A549 (cell line): Measurements from ENCODE around the gene PDP2.

ENCODE experiments used
- CEBPB ChIP-seq, 2 experiments: fragments of >200 bp in 1 of 2; sonication (Bioruptor Twin) in 1 of 2; formaldehyde crosslinking in 1 of 2; IDR thresholded peaks; 2 replicates each; pipeline ENCODE4 v1.6.1; 2012 to 2016
- FOSL2 ChIP-seq, 2 experiments: fragments of 450-650 bp in 1 of 2; fragments of >200 bp in 1 of 2; sonication (Bioruptor Twin) in 1 of 2; formaldehyde crosslinking; IDR thresholded peaks; 2 replicates each; pipeline versions ENCODE4 v1.5.0 to v1.6.1; 2016 to 2020; ENCODE audit warnings: mild to moderate bottlenecking in 1 of 2, moderate library complexity in 1 of 2
- GATA3 ChIP-seq: IDR thresholded peaks from 2 replicates; pipeline ENCODE4 v1.6.1; 2012; ENCODE audit warnings: borderline replicate concordance
- KDM1A ChIP-seq: fragments of 200-600 bp; sonication (generic); IDR thresholded peaks from 2 replicates; pipeline ENCODE4 v1.6.1; 2016; ENCODE audit warnings: low read depth, mild to moderate bottlenecking
- MAZ ChIP-seq: fragments of 150-350 bp; IDR thresholded peaks from 2 replicates; pipeline ENCODE4 v1.6.1; 2014; ENCODE audit warnings: antibody characterized with exemption, low read depth, low read length, borderline replicate concordance
- TF ChIP-seq, protein P1 (sequence below): fragments of 250-450 bp; sonication (Bioruptor Pico); IDR thresholded peaks from 2 replicates; pipeline ENCODE4 v1.5.0; 2020; ENCODE audit warnings: low read depth, mild to moderate bottlenecking, moderate library complexity
- TF ChIP-seq, protein P2 (sequence below): fragments of >200 bp; sonication (Bioruptor Twin); formaldehyde crosslinking; IDR thresholded peaks from 3 replicates; pipeline ENCODE4 v1.6.1; 2016
- TF ChIP-seq, protein P3 (sequence below): fragments of >200 bp; sonication (Bioruptor Twin); formaldehyde crosslinking; IDR thresholded peaks from 3 replicates; pipeline ENCODE4 v1.5.1; 2016
- TF ChIP-seq, protein P4 (sequence below): IDR thresholded peaks from 2 replicates; pipeline ENCODE4 v1.6.1; 2012
- TF ChIP-seq, protein P5 (sequence below): fragments of 150-350 bp; IDR thresholded peaks from 2 replicates; pipeline ENCODE4 v1.6.1; 2014; ENCODE audit warnings: low read depth, mild to moderate bottlenecking, low read length
- TF ChIP-seq, protein P6 (sequence below): fragments of 200-600 bp; sonication (generic); IDR thresholded peaks from 2 replicates; pipeline ENCODE4 v1.6.1; 2016; ENCODE audit warnings: antibody characterized with exemption, mild to moderate bottlenecking, moderate library complexity
- TF ChIP-seq, protein P7 (sequence below): fragments of 250-450 bp; sonication (Bioruptor Pico); IDR thresholded peaks from 2 replicates; pipeline ENCODE4 v1.5.0; 2021; ENCODE audit warnings: mild to moderate bottlenecking, moderate library complexity, borderline replicate concordance

DNA sequence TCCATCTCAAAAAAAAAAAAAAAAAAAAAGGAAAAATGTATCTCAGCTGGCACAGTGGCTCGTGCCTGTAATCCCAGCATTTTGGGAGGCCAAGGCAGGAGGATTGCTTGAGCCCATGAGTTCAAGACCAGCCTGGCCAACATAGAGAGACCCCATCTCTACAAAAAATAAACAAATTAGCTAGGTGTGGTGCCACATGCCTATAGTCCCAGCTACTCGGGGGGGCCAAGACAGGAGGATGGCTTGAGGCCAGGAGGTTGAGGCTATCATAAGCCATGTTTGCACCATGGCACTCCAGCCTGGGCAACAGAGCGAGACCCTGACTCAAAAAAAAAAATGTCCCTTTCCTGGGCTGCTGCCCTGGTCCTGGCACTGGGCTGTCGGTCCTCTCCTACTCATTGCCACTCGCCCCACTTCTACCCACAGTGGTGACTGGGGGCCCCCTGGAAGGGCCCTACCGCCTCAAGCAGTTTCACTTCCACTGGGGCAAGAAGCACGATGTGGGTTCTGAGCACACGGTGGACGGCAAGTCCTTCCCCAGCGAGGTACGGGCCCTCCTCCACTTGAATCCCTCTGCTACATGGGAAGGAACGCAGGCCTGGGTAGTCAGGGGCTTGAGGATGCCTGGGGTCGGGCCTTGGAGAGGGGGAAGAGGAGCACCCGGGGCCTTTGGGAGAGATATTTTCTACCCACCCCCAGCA is 30.1 kb upstream of the PDP2 start:
- TF ChIP-seq, protein P1, sequence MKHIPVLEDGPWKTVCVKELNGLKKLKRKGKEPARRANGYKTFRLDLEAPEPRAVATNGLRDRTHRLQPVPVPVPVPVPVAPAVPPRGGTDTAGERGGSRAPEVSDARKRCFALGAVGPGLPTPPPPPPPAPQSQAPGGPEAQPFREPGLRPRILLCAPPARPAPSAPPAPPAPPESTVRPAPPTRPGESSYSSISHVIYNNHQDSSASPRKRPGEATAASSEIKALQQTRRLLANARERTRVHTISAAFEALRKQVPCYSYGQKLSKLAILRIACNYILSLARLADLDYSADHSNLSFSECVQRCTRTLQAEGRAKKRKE (CRISPR knock-in tag): no peak
- TF ChIP-seq, protein P2, sequence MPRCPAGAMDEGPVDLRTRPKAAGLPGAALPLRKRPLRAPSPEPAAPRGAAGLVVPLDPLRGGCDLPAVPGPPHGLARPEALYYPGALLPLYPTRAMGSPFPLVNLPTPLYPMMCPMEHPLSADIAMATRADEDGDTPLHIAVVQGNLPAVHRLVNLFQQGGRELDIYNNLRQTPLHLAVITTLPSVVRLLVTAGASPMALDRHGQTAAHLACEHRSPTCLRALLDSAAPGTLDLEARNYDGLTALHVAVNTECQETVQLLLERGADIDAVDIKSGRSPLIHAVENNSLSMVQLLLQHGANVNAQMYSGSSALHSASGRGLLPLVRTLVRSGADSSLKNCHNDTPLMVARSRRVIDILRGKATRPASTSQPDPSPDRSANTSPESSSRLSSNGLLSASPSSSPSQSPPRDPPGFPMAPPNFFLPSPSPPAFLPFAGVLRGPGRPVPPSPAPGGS: no peak
- TF ChIP-seq, protein P3, sequence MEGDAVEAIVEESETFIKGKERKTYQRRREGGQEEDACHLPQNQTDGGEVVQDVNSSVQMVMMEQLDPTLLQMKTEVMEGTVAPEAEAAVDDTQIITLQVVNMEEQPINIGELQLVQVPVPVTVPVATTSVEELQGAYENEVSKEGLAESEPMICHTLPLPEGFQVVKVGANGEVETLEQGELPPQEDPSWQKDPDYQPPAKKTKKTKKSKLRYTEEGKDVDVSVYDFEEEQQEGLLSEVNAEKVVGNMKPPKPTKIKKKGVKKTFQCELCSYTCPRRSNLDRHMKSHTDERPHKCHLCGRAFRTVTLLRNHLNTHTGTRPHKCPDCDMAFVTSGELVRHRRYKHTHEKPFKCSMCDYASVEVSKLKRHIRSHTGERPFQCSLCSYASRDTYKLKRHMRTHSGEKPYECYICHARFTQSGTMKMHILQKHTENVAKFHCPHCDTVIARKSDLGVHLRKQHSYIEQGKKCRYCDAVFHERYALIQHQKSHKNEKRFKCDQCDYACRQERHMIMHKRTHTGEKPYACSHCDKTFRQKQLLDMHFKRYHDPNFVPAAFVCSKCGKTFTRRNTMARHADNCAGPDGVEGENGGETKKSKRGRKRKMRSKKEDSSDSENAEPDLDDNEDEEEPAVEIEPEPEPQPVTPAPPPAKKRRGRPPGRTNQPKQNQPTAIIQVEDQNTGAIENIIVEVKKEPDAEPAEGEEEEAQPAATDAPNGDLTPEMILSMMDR: no peak
- TF ChIP-seq, protein P4, sequence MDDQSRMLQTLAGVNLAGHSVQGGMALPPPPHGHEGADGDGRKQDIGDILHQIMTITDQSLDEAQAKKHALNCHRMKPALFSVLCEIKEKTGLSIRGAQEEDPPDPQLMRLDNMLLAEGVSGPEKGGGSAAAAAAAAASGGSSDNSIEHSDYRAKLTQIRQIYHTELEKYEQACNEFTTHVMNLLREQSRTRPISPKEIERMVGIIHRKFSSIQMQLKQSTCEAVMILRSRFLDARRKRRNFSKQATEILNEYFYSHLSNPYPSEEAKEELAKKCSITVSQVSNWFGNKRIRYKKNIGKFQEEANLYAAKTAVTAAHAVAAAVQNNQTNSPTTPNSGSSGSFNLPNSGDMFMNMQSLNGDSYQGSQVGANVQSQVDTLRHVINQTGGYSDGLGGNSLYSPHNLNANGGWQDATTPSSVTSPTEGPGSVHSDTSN: no peak
- TF ChIP-seq GATA3: no peak
- TF ChIP-seq, protein P5, sequence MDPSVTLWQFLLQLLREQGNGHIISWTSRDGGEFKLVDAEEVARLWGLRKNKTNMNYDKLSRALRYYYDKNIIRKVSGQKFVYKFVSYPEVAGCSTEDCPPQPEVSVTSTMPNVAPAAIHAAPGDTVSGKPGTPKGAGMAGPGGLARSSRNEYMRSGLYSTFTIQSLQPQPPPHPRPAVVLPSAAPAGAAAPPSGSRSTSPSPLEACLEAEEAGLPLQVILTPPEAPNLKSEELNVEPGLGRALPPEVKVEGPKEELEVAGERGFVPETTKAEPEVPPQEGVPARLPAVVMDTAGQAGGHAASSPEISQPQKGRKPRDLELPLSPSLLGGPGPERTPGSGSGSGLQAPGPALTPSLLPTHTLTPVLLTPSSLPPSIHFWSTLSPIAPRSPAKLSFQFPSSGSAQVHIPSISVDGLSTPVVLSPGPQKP: no peak
- TF ChIP-seq FOSL2 (IDR thresholded peaks at IDR 0.05): no peak
- no peak for TF ChIP-seq FOSL2 (CRISPR knock-in tag; IDR thresholded peaks at IDR 0.05)
- no peak for TF ChIP-seq KDM1A
- TF ChIP-seq CEBPB (IDR thresholded peaks at IDR 0.05): no peak
- TF ChIP-seq, protein P6, sequence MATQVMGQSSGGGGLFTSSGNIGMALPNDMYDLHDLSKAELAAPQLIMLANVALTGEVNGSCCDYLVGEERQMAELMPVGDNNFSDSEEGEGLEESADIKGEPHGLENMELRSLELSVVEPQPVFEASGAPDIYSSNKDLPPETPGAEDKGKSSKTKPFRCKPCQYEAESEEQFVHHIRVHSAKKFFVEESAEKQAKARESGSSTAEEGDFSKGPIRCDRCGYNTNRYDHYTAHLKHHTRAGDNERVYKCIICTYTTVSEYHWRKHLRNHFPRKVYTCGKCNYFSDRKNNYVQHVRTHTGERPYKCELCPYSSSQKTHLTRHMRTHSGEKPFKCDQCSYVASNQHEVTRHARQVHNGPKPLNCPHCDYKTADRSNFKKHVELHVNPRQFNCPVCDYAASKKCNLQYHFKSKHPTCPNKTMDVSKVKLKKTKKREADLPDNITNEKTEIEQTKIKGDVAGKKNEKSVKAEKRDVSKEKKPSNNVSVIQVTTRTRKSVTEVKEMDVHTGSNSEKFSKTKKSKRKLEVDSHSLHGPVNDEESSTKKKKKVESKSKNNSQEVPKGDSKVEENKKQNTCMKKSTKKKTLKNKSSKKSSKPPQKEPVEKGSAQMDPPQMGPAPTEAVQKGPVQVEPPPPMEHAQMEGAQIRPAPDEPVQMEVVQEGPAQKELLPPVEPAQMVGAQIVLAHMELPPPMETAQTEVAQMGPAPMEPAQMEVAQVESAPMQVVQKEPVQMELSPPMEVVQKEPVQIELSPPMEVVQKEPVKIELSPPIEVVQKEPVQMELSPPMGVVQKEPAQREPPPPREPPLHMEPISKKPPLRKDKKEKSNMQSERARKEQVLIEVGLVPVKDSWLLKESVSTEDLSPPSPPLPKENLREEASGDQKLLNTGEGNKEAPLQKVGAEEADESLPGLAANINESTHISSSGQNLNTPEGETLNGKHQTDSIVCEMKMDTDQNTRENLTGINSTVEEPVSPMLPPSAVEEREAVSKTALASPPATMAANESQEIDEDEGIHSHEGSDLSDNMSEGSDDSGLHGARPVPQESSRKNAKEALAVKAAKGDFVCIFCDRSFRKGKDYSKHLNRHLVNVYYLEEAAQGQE: no peak
- TF ChIP-seq MAZ: no peak
- TF ChIP-seq, protein P7, sequence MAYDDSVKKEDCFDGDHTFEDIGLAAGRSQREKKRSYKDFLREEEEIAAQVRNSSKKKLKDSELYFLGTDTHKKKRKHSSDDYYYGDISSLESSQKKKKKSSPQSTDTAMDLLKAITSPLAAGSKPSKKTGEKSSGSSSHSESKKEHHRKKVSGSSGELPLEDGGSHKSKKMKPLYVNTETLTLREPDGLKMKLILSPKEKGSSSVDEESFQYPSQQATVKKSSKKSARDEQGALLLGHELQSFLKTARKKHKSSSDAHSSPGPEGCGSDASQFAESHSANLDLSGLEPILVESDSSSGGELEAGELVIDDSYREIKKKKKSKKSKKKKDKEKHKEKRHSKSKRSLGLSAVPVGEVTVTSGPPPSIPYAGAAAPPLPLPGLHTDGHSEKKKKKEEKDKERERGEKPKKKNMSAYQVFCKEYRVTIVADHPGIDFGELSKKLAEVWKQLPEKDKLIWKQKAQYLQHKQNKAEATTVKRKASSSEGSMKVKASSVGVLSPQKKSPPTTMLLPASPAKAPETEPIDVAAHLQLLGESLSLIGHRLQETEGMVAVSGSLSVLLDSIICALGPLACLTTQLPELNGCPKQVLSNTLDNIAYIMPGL: no peak
